Erythroblast (primary cell): ENCODE data around the gene FMN2.
"Not testable (repeated sequence)": the region's sequence is repeated elsewhere in the genome, so short reads cannot be mapped to it uniquely, and the experiment has no call there.

Experiments used
- DNase-seq, 2 experiments: peaks; one replicate each; lab custom pipeline; 2025; lab: John Stamatoyannopoulos, UW
- GATA1 ChIP-seq: IDR thresholded peaks from 2 replicates; pipeline ENCODE4 v1.6.1; 2011; ENCODE audit warnings: low read depth, mild to moderate bottlenecking, control low read depth, low read length, moderate library complexity
- POLR2A ChIP-seq: IDR thresholded peaks from 2 replicates; pipeline ENCODE4 v1.6.1; 2011; ENCODE audit warnings: mild to moderate bottlenecking, low read length

FMN2 gene

DNA sequence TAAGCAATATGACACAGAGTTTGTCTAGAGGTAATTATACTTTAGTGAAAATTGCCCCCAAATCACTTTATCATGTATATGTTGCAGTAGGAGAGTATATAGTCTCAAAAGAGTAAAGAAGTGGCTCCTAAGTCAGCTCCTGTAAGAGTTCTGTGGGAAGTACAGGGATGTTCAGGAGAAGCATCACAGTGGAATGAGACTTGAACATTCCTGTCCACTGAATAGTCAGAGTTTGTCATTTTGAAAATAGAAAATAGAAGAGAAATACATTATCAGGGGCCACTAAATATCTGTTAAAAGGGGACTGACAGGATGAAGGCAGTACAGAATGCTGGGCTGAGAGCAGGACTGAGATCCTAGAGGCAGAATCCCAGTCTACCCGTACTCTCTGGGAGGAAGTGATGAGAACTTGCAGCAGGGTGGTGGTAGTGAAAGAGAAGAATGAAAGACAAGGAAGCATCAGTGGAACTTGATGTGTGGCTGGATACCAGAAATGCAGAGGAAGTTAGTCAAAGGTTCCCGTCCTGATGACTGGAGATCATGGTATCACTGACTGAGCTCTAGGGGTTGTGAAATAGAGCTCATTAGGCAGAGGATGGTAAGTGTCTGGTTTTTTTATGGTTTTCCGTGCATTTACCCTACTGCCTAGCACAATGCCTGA lies 153.4 kb downstream of the FMN2 start:
- DNase-seq = no peak
- TF ChIP-seq POLR2A (no peak), GATA1 (no peak)

DNA sequence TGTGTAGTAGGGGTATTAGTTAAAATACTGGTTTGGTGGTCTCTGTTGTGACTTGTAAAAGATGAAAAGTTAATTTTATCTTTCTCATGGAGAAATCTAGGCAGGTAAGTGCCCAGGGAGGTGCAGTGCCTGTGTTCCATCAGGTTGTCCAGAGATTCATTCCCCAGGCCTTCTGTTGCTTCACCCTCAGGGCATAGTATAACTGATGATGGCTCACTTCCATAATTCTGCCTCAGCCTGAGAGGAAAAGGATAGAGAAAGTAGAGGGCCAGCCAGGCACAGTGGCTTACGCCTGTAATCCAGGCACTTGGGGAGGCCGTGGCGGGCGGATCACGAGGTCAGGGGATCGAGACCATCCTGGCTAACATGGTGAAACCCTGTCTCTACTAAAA lies 153.9 kb downstream of the FMN2 start:
- no peak for DNase-seq
- TF ChIP-seq POLR2A = no peak
- TF ChIP-seq GATA1 = no peak

- no peak for TF ChIP-seq POLR2A
- TF ChIP-seq GATA1 = no peak
- no peak for DNase-seq
These were observed 156.2 kb downstream of the FMN2 start for GRCh38 chr1:240247899-240248298.

DNA sequence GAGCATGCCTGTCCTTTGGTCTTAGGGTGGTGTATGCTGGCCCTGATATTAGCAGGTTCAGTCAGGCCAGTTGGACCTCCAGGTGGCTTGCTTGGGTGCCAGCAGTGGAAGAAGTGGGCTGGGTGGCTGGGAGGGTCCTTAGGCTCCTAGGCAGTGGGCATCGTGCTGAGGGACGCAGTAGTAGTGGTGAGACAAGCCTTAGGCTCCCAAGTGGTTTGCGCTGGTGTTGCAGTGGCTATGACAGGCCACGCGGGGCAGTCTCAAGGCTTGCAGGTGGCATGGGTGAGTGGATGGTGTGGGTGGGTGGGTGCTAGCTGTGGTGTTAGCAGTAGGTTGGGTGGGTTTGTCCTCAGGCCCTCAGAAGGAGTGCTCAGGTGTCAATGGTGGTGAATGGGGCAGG lies 162.3 kb downstream of the FMN2 start:
- TF ChIP-seq POLR2A = no peak
- no peak for TF ChIP-seq GATA1
- DNase-seq = no peak

DNA sequence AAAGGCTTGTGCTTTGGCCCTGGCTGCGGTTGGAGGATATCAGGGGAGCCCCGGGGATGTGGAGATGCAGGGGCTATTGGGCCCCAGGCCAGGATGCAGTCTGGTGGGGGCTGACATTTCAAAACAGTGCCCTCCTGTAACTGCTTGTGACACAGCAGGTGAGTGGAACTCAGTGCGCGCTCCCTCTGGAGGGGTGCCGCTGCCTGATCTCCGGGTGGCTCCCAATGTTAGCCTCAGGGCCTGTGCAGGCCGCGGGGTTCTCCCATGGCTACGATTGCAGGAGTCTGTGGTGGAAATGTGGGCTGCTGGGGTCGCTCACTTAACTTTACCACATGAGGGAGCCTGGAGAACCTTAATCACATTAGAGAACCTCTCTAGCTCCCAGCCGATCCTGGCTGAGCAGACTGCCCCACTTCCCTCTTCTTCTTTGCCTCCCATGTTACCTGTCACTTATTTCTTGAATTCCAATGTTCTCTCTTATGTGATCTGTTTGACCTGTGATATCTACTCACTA lies 163.2 kb downstream of the FMN2 start:
- no peak for DNase-seq
- TF ChIP-seq POLR2A (no peak), GATA1 (no peak)

GRCh38 chr1:240255922-240256321 lies 164.2 kb downstream of the FMN2 start:
- TF ChIP-seq POLR2A (no peak), GATA1 (no peak)

DNA sequence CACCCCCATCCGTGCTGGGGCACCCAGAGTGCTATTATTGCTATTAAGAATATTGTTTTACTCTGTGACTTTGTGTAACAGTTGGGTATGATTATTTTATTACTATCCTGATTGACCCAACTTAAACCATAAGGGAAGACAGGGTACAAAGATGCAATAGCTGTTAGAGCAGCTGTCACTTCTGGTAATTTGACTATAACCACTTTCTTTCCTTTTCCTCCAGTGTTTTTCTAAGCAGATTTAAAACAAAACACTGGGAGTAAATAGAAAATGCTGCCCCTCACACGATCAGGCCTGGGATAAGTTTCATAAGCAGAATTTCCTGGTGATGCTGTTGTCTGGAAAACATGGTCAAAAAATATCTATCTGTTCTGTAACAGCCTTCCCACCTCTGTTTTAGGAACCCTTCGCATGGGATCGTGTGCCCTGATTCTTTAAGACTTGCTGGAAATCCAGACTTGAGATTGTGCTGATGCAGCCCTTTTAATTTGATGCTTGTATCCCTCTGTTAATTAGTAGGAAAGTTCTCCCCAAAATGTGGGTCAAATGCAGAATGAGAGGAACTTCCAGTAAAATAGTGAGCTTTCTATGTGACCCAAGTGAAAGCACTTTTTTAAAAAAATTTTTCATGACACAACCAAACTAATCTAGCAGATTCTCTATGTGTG lies 165.3 kb downstream of the FMN2 start:
- TF ChIP-seq GATA1 (no peak), POLR2A (no peak)
- no peak for DNase-seq

More at GRCh38 chr1:240255922-240256321, 164.2 kb downstream of the FMN2 start:
- no peak for DNase-seq

DNA sequence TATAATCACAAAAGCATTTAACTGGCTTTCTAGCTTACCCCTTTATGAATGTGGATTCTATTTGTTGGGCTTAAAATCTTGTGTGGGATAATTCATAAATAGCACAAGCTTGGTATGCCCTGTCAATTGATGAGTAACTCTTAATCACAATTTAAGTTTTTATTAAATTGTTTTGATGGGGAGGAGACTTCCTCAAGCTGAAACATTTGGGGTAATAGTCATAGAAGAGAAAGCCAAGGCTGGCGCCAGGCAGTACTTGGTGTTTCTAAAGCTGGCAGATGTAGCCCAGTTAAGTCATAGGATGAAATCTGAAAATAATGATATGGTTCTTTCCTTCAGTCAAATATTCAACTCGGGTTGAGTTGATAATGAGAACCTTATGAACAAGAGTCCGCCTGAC lies 167.2 kb downstream of the FMN2 start:
- DNase-seq = no peak
- no peak for TF ChIP-seq POLR2A
- no peak for TF ChIP-seq GATA1

- DNase-seq = not testable (repeated sequence)
These were observed 172.8 kb downstream of the FMN2 start for GRCh38 chr1:240264494-240264893.

GRCh38 chr1:240271081-240271480 lies 179.4 kb downstream of the FMN2 start:
- DNase-seq = no peak
- TF ChIP-seq GATA1 (no peak), POLR2A (no peak)

GRCh38 chr1:240274569-240274968 lies 182.9 kb downstream of the FMN2 start:
- TF ChIP-seq POLR2A = no peak
- TF ChIP-seq GATA1 = no peak
- no peak for DNase-seq

DNA sequence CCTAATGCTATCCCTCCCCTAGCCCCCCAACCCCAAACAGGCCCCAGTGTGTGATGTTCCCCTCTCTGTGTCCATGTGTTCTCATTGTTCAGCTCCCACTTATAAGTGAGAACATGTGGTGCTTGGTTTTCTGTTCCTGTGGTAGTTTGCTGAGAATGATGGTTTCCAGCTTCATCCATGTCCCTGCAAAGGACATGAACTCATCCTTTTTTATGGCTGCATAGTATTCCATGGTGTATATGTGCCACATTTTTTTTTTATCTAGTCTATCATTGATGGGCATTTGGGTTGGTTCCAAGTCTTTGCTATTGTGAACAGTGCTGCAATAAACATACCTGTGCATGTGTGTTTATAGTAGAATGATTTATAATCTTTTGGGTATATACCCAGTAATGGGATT lies 183.5 kb downstream of the FMN2 start:
- not testable (repeated sequence) for DNase-seq

DNA sequence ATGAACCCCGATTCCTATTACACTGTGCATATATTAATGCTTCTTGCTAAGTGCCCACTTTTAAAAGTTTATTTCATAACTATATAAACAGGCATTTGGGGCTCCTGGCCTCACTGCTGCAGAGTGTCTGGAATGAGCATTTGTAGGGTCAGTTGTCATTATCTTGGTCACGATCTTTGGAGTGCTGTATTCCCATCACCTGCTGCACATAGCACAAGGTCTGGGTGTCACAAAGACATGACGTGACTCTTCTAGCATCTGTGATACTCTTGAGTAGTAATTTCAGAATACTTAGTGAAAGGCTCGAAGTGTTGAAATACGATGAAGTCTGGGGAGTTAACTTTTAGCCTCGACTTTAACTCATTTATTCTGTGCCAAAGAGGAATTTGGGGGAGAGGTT lies 186.4 kb downstream of the FMN2 start:
- no peak for DNase-seq
- no peak for TF ChIP-seq POLR2A
- no peak for TF ChIP-seq GATA1

DNA sequence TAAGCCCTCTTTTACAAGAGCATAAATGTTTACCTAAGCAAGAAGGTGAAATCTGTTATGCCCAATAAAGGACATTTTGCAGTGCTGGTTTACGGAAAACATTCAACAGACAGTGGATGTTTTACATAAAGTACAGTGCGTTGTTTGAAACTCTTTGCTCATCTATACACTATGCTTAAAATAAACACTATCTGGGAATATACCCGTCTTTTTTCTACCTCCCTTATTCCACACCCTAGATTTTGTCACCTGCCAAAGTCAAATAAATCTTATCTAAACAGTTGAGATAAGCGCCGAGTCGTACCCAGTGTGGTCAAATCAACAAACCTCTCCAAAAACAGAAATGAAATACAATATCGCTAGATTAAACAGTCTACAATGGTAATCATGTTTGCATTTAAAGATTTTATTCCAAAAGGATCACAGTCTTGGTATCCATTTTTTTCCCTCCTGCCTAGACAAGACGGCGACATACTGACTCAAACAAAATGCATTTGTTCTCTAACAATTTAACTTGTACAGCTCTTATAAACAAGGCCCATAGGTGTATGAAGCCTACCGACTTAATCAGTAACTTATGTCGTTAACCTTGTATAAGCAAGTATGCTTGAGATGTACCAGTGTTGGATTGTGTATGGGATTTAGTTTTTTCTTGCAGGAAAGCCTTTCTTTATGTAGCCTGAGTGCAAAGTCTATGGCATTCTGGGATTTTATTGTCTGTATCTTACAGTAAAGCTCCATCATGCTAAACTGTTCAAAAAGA lies 189.1 kb downstream of the FMN2 start:
- TF ChIP-seq GATA1 = no peak
- TF ChIP-seq POLR2A = no peak
- no peak for DNase-seq
